Adrenal gland (tissue), 12 donors: ENCODE measurements around the gene SNAI3. TPM values are rescaled to one million over a fixed set of nuclear protein-coding genes. Genes with fewer than 3 reads are reported as not detected.

Source experiments
- DNase-seq, 7 donors: peaks; one replicate each; pipeline ENCODE4 v3.0.0-alpha.2; 2019 to 2020
- H3K27ac ChIP-seq, 5 donors: fragments of 200-600 bp; sonication (generic) in 4 of 5; 1 replicate in 3 of 5; 2 replicates in 2 of 5; pipeline versions ENCODE4 v1.5.1 to v1.8.0; 2016 to 2020; ENCODE audit warnings: mild to moderate bottlenecking in 1 of 5
- H3K27me3 ChIP-seq: fragments of 200-600 bp; 2 replicates; pipeline ENCODE4 v1.8.0; 2021
- H3K36me3 ChIP-seq, 2 donors: fragments of 200-600 bp; replicated peaks in 1 of 2; 1 replicate in 1 of 2; 2 replicates in 1 of 2; pipeline versions ENCODE4 v1.5.1 to v1.8.0; 2018 to 2022
- H3K4me1 ChIP-seq, 2 donors: fragments of 200-600 bp; replicated peaks in 1 of 2; 1 replicate in 1 of 2; 2 replicates in 1 of 2; pipeline versions ENCODE4 v1.5.1 to v1.8.0; 2018 to 2021
- H3K4me3 ChIP-seq, 4 donors: fragments of 200-600 bp; sonication (generic) in 3 of 4; one replicate each; pipeline ENCODE4 v1.5.1; 2016 to 2018
- H3K9me3 ChIP-seq, 3 donors: fragments of 200-600 bp; sonication (generic) in 1 of 3; replicated peaks in 1 of 3; 1 replicate in 2 of 3; 2 replicates in 1 of 3; pipeline versions ENCODE4 v1.5.1 to v1.8.0; 2016 to 2021
- POLR2A ChIP-seq, 2 donors: fragments of 450-650 bp; IDR thresholded peaks; one replicate each; pipeline ENCODE4 v1.6.1; 2017; ENCODE audit warnings: antibody characterized with exemption in 2 of 2, mild to moderate bottlenecking in 2 of 2, moderate library complexity in 1 of 2
- WGBS, 4 donors: extraction: QIAGEN DNeasy Blood & Tissue Kit in 2 of 4; methylation state at CpG; one replicate each; pipeline versions ENCODE4 v1.1.5 to v1.1.7; 2013 to 2017; 5-methylcytosine and 5-hydroxymethylcytosine counted together
- intact Hi-C, 2 donors: fragments of 100-400 bp; cut with DNase I; formaldehyde crosslinking; loops; one replicate each; pipeline versions ENCODE4 v1.14.1 to v1.15.0; 2022 to 2023
- polyA plus RNA-seq, 3 donors: library from polyadenylated mRNA; stranded (reverse); fragments of 200-250 nt in 2 of 3; fragments of 350-450 nt in 1 of 3; fragmentation: Illumina TruSeq in 1 of 3; extraction: RNeasy Lipid Tissue Mini Kit (QIAGEN cat#74804) in 1 of 3; gene quantifications; one replicate each; pipeline ENCODE4 v1.2.3, GENCODE V29; 2013 to 2014
- total RNA-seq, 9 donors: library from RNA; depleted of rRNA in 4 of 9; stranded (reverse); fragments of >200 nt in 4 of 9; fragments of 120-200 nt in 1 of 9; fragmentation: NEBNext Ultra II Directional in 1 of 9; extraction: Animal tissue kit (Norgen Biotek cat#: 25700) in 1 of 9; gene quantifications; one replicate each; pipeline versions ENCODE4 v1.1.0 to v1.2.4, GENCODE V29; 2013 to 2023
- TF ChIP-seq, protein P1 (sequence below), 6 experiments: fragments of 450-650 bp in 4 of 6; fragments of 200-600 bp in 2 of 6; sonication (generic) in 1 of 6; IDR thresholded peaks; 1 replicate in 5 of 6; 2 replicates in 1 of 6; pipeline versions ENCODE4 v1.5.1 to v1.8.0; 2016 to 2021; ENCODE audit warnings: antibody characterized with exemption in 6 of 6, mild to moderate bottlenecking in 2 of 6, moderate library complexity in 1 of 6
- donor health status: healthy with polysubstance abuse.
- donor health status: Bipolar disorder and iron deficiency.
- donor health status: DM: yes; HTN: yes; CAD: no.
- donor health status: DM: no; HTN: no; CAD: no.
- donor health status: DM: no; HTN: no; CAD: no.
- donor health status: DM: yes; HTN: yes; CAD: no.

The SNAI3 gene
- total and polyA plus RNA-seq, 12 donors, result 0.06 to 2.1 (median 0.51) TPM; not detected in 2

DNA sequence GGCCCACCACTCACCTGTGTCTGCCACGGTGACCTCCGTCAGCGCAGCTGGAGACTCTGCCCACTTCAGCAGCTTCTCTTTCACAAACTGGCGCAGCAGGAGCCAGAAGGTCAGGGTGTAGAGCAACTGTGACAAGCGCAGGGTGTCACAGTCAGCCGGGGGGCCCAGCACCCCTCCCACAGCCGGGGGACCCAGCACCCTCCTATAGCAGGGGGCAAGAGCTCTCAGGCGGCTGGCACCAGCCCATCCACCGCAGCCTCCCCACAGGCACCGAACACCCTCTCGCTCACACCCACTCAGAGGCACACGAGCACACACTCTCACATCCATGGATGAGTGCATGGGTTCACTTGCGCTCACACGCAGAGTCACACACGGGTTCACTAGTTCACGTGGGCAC lies 48.8 kb upstream of the SNAI3 start:
- WGBS, 4 donors, result 87 to 96% (median 95%) methylated on average over 12 to 16 of the region's 16 CpGs
- H3K9me3 ChIP-seq, result no peaks in the 10 kb centered on the region
- intact Hi-C loops, result loop anchor here in 1 of 2 donors (5.0 kb wide), 1 partner anchor 432 kb away; no protein-coding TSS in a partner anchor
- TF ChIP-seq, protein P1, sequence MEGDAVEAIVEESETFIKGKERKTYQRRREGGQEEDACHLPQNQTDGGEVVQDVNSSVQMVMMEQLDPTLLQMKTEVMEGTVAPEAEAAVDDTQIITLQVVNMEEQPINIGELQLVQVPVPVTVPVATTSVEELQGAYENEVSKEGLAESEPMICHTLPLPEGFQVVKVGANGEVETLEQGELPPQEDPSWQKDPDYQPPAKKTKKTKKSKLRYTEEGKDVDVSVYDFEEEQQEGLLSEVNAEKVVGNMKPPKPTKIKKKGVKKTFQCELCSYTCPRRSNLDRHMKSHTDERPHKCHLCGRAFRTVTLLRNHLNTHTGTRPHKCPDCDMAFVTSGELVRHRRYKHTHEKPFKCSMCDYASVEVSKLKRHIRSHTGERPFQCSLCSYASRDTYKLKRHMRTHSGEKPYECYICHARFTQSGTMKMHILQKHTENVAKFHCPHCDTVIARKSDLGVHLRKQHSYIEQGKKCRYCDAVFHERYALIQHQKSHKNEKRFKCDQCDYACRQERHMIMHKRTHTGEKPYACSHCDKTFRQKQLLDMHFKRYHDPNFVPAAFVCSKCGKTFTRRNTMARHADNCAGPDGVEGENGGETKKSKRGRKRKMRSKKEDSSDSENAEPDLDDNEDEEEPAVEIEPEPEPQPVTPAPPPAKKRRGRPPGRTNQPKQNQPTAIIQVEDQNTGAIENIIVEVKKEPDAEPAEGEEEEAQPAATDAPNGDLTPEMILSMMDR (IDR thresholded peaks at IDR 0.05), result no peak
- TF ChIP-seq POLR2A (IDR thresholded peaks at IDR 0.05), result no peak
- no peaks in the 10 kb centered on the region for H3K27me3 ChIP-seq
- no peak for DNase-seq
- H3K4me1 ChIP-seq, result peaks cover 0 to 4% of the 10 kb centered on the region in 2 donors
- H3K27ac ChIP-seq, result no peak overlapping the region
- H3K4me3 ChIP-seq, result no peak overlapping the region
- H3K36me3 ChIP-seq, result peaks cover 0 to 38% of the 10 kb centered on the region in 2 donors

DNA sequence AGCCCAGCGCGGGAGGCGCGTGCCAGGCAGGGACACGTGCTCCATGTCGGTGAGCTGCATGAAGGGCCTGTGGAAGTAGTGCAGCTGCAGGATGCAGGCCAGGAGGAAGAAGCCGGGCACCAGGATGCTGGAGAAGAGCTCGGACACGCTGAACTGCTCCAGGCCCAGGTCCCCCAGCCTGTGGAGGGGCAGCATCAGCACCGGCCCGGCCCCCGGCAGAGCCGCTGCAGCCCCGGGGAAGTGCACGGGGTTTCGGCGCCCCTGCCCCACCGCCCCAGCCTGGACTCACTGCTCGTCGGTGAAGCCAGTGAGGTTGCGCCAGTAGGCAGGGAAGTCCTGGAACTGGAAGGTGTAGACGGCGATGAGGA lies 48.0 kb upstream of the SNAI3 start:
- Histone ChIP-seq H3K4me1 (peaks cover 0 to 4% of the 10 kb centered on the region in 2 donors), H3K4me3 (no peak overlapping the region), H3K9me3 (no peaks in the 10 kb centered on the region), H3K36me3 (peaks cover 0 to 35% of the 10 kb centered on the region in 2 donors), H3K27me3 (no peaks in the 10 kb centered on the region), H3K27ac (no peak overlapping the region)
- WGBS, 4 donors, result 89 to 96% (median 93%) methylated on average over 9 to 23 of the region's 23 CpGs
- DNase-seq, result no peak
- intact Hi-C loops, result no loop called here
- TF ChIP-seq POLR2A (IDR thresholded peaks at IDR 0.05), result no peak
- TF ChIP-seq, protein P1 (IDR thresholded peaks at IDR 0.05), result no peak

DNA sequence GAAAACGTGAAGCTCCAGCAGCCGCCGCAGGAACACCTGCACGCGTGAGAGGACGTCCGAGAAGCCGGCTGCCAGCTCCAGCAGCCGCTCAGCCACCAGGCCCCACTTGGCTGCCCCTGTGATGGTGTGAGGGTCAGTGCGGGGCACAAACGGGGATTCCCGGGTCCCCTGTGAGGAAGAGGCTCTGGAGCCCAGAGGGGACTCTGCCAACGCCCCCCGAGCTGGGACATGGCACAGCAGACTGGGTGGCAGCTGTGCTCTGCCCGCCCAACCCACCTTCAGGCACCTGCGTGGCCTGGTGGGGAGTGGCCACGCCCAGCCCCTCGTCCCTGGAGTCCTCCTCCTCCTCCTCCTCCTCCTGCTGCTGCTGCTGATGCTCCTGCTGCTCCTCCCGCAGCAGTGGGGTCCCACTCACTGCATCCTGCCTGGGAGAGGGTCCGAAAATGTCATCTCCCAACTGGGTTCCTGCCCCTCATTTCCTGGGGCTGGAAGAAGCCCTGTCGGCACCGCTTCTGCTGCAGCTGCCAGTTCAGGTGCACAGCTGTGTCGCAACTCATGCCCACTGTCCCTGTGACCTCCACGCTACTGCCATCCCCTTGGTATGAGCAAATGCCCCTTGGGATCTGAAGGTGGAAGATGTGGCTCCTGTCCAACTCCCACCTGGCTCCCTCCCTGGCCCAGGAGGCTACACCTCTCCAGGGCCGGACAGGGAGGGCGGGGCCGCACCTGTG lies 47.5 kb upstream of the SNAI3 start:
- H3K4me3 ChIP-seq, result no peak overlapping the region
- no peaks in the 10 kb centered on the region for H3K9me3 ChIP-seq
- WGBS, 4 donors, result 88 to 98% (median 93%) methylated on average over 4 to 27 of the region's 27 CpGs
- no peak overlapping the region for H3K27ac ChIP-seq
- H3K36me3 ChIP-seq, result peaks cover 0 to 35% of the 10 kb centered on the region in 2 donors
- H3K27me3 ChIP-seq, result no peaks in the 10 kb centered on the region
- H3K4me1 ChIP-seq, result peaks cover 0 to 4% of the 10 kb centered on the region in 2 donors
- TF ChIP-seq, protein P1 (IDR thresholded peaks at IDR 0.05), result no peak
- no peak for TF ChIP-seq POLR2A (IDR thresholded peaks at IDR 0.05)
- no peak for DNase-seq
- intact Hi-C loops, result no loop called here

DNA sequence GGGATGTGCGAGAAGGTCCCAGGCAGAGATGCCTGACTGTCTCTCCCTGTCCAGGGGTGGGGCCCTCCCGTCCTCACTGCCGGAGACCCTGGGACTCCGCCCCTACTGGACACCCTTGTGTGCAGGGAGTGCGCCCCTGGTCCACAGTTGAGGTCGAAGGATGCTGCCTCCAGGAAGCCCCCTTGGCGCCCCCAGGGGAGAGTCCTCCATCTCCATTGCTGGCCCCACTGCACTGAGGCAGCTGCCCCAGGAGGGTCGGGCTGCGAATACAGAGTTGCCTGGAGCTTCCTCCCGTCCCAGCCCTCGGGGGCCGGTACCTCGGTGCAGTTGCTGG lies 46.6 kb upstream of the SNAI3 start:
- intact Hi-C loops, result no loop called here
- H3K27ac ChIP-seq, result no peak overlapping the region
- 87 to 97% (median 91%) methylated on average over 6 to 13 of the region's 13 CpGs for WGBS, 4 donors
- no peak for TF ChIP-seq POLR2A (IDR thresholded peaks at IDR 0.05)
- TF ChIP-seq, protein P1 (IDR thresholded peaks at IDR 0.05), result no peak
- peaks cover 0 to 4% of the 10 kb centered on the region in 2 donors for H3K4me1 ChIP-seq
- no peak overlapping the region for H3K4me3 ChIP-seq
- H3K36me3 ChIP-seq, result peaks cover 0 to 35% of the 10 kb centered on the region in 2 donors
- no peaks in the 10 kb centered on the region for H3K27me3 ChIP-seq
- H3K9me3 ChIP-seq, result no peaks in the 10 kb centered on the region
- DNase-seq, result no peak
